GM19351 (cell line): ENCODE measurements around the gene TARDBP.
"Not testable (repeated sequence)": the region's sequence is repeated elsewhere in the genome, so short reads cannot be mapped to it uniquely, and the experiment has no call there.

Experiments used
- ATAC-seq: cut with Tn5 transposase; IDR thresholded peaks from one replicate; pipeline ENCODE4 v1.9.1; 2021; ENCODE audit warnings: mild to moderate bottlenecking, moderate library complexity; ENCODE audit not compliant: unreplicated experiment

TARDBP gene

GRCh38 chr1:11012260-11013159 is at the start of gene TARDBP:
Gene TARDBP (plus strand): TSS chr1:11012654. CDS start chr1:11013728, 1,074 bp downstream.
- ATAC-seq = peak; percentile 80

GRCh38 chr1:10965546-10966226 is 46.8 kb upstream of the TARDBP start:
- ATAC-seq = peak; percentile 44

- ATAC-seq = no peak
Observed at GRCh38 chr1:10967090-10967489, 45.4 kb upstream of the TARDBP start.

GRCh38 chr1:10968411-10968826 is 44.0 kb upstream of the TARDBP start:
- ATAC-seq = no peak

GRCh38 chr1:10969267-10969970 is 43.0 kb upstream of the TARDBP start:
- no peak for ATAC-seq

- ATAC-seq = no peak
Observed at GRCh38 chr1:10969971-10970332, 42.5 kb upstream of the TARDBP start.

- ATAC-seq = no peak
Observed at GRCh38 chr1:10973552-10973951, 38.9 kb upstream of the TARDBP start.

GRCh38 chr1:10973956-10974881 is 38.2 kb upstream of the TARDBP start:
- ATAC-seq = no peak

GRCh38 chr1:10975567-10976326 is 36.7 kb upstream of the TARDBP start:
- no peak for ATAC-seq

GRCh38 chr1:10978719-10979118 is 33.7 kb upstream of the TARDBP start:
- ATAC-seq = no peak

GRCh38 chr1:10979483-10979920 is 33.0 kb upstream of the TARDBP start:
- ATAC-seq = no peak

- ATAC-seq = no peak
Observed at GRCh38 chr1:10980094-10980577, 32.3 kb upstream of the TARDBP start.

GRCh38 chr1:10980841-10981727 is 31.4 kb upstream of the TARDBP start:
- no peak for ATAC-seq

- ATAC-seq = peak; percentile 19
Observed at GRCh38 chr1:10986525-10986890, 25.9 kb upstream of the TARDBP start.

GRCh38 chr1:10987840-10988417 is 24.5 kb upstream of the TARDBP start:
- no peak for ATAC-seq

- no peak for ATAC-seq
Observed at GRCh38 chr1:10989095-10989494, 23.4 kb upstream of the TARDBP start.

GRCh38 chr1:10989920-10990516 is 22.4 kb upstream of the TARDBP start:
- not testable (repeated sequence) for ATAC-seq

- no peak for ATAC-seq
Observed at GRCh38 chr1:10990828-10991227, 21.6 kb upstream of the TARDBP start.
